ENCODE data around the gene TNFSF8. TPM values are rescaled to one million over a fixed set of nuclear protein-coding genes. Genes with fewer than 3 reads are reported as not detected.

The TNFSF8 gene
- total RNA-seq, 2 donors from 2014 or later: 0.22 to 1.7 TPM

- Histone ChIP-seq H3K27me3 (no peaks in the 10 kb centered on the region), H3K4me3 (no peak overlapping the region), H3K27ac (no peak overlapping the region), H3K4me1 (peaks cover 0 to 11% of the 10 kb centered on the region in 2 donors), H3K36me3 (no peaks in the 10 kb centered on the region), H3K9me3 (no peaks in the 10 kb centered on the region)
- no peak for TF ChIP-seq CTCF (IDR thresholded peaks at IDR 0.05)
- no peak for DNase-seq (ENCODE audit: low spot score)
Observed at GRCh38 chr9:114897196-114897595, 33.2 kb downstream of the TNFSF8 start.

- H3K27ac ChIP-seq: no peak overlapping the region
- no peak for DNase-seq (ENCODE audit: low spot score)
- no peak overlapping the region for H3K4me3 ChIP-seq
- peaks cover 0 to 11% of the 10 kb centered on the region in 2 donors for H3K4me1 ChIP-seq
- no peak for TF ChIP-seq CTCF (IDR thresholded peaks at IDR 0.05)
- no peaks in the 10 kb centered on the region for H3K9me3 ChIP-seq
- no peaks in the 10 kb centered on the region for H3K27me3 ChIP-seq
- no peaks in the 10 kb centered on the region for H3K36me3 ChIP-seq
Observed at GRCh38 chr9:114896344-114896743, 34.0 kb downstream of the TNFSF8 start.

- no peak overlapping the region for H3K4me3 ChIP-seq
Observed at GRCh38 chr9:114895521-114895991, 34.8 kb downstream of the TNFSF8 start.

GRCh38 chr9:114894609-114895433 lies 35.6 kb downstream of the TNFSF8 start:
- Histone ChIP-seq H3K4me3 (no peak overlapping the region), H3K4me1 (peaks cover 0 to 11% of the 10 kb centered on the region in 2 donors), H3K27ac (peak overlapping the region in 1 of 2 donors; percentile 18), H3K9me3 (no peaks in the 10 kb centered on the region), H3K36me3 (no peaks in the 10 kb centered on the region), H3K27me3 (no peaks in the 10 kb centered on the region)
- no peak for TF ChIP-seq CTCF (IDR thresholded peaks at IDR 0.05)
- no peak for DNase-seq (ENCODE audit: low spot score)

More at GRCh38 chr9:114895521-114895991, 34.8 kb downstream of the TNFSF8 start:
- Histone ChIP-seq H3K27me3 (no peaks in the 10 kb centered on the region), H3K4me1 (peaks cover 0 to 11% of the 10 kb centered on the region in 2 donors), H3K36me3 (no peaks in the 10 kb centered on the region), H3K9me3 (no peaks in the 10 kb centered on the region), H3K27ac (peak overlapping the region in 1 of 2 donors; percentile 18)
- no peak for TF ChIP-seq CTCF (IDR thresholded peaks at IDR 0.05)
- DNase-seq (ENCODE audit: low spot score): no peak

GRCh38 chr9:114894206-114894605 lies 36.2 kb downstream of the TNFSF8 start:
- DNase-seq (ENCODE audit: low spot score): no peak
- H3K36me3 ChIP-seq: no peaks in the 10 kb centered on the region
- no peak overlapping the region for H3K4me3 ChIP-seq
- no peaks in the 10 kb centered on the region for H3K9me3 ChIP-seq
- no peak for TF ChIP-seq CTCF (IDR thresholded peaks at IDR 0.05)
- peaks cover 0 to 11% of the 10 kb centered on the region in 2 donors for H3K4me1 ChIP-seq
- no peak overlapping the region for H3K27ac ChIP-seq
- no peaks in the 10 kb centered on the region for H3K27me3 ChIP-seq

Data from right atrium auricular region (tissue), 2 donors.